ENCODE measurements around the gene NHLH1.

NHLH1 gene

GRCh38 chr1:160411271-160412027 lies 44.6 kb downstream of the NHLH1 start:
- DNase-seq (ENCODE audit: low read depth in 2 of 2), result no peak

GRCh38 chr1:160412028-160412362 lies 45.1 kb downstream of the NHLH1 start:
- DNase-seq (ENCODE audit: low read depth in 2 of 2), result no peak

- no peak for DNase-seq (ENCODE audit: low read depth in 2 of 2)
Measured at GRCh38 chr1:160413716-160414115, 46.8 kb downstream of the NHLH1 start.

- DNase-seq (ENCODE audit: low read depth in 2 of 2), result no peak
Measured at GRCh38 chr1:160414881-160415280, 48.0 kb downstream of the NHLH1 start.

- no peak for DNase-seq (ENCODE audit: low read depth in 2 of 2)
Measured at GRCh38 chr1:160415696-160416290, 48.9 kb downstream of the NHLH1 start.

GRCh38 chr1:160416369-160416768 lies 49.5 kb downstream of the NHLH1 start:
- no peak for DNase-seq (ENCODE audit: low read depth in 2 of 2)

- no peak for DNase-seq (ENCODE audit: low read depth in 2 of 2)
Measured at GRCh38 chr1:160418483-160418882, 51.6 kb downstream of the NHLH1 start.

- DNase-seq (ENCODE audit: low read depth in 2 of 2), result no peak
Measured at GRCh38 chr1:160419150-160419837, 52.4 kb downstream of the NHLH1 start.

- DNase-seq (ENCODE audit: low read depth in 2 of 2), result no peak
Measured at GRCh38 chr1:160419838-160420169, 52.9 kb downstream of the NHLH1 start.

- DNase-seq (ENCODE audit: low read depth in 2 of 2), result no peak
Measured at GRCh38 chr1:160420881-160421842, 54.3 kb downstream of the NHLH1 start.

GRCh38 chr1:160421881-160422280 lies 55.0 kb downstream of the NHLH1 start:
- DNase-seq (ENCODE audit: low read depth in 2 of 2), result no peak
